Activated T-helper 1 cell treated with anti-CD3 and anti-CD28 coated beads, Interleukin-2, amount 50 U/mL, for 16 hours (primary cell): Measurements from ENCODE around the gene HSF4.

Experiments
- DNase-seq, 2 donors: peaks; one replicate each; pipeline ENCODE4 v3.0.0-alpha.2; 2020; ENCODE audit warnings: low read depth in 1 of 2, low spot score in 1 of 2

The HSF4 gene

DNA sequence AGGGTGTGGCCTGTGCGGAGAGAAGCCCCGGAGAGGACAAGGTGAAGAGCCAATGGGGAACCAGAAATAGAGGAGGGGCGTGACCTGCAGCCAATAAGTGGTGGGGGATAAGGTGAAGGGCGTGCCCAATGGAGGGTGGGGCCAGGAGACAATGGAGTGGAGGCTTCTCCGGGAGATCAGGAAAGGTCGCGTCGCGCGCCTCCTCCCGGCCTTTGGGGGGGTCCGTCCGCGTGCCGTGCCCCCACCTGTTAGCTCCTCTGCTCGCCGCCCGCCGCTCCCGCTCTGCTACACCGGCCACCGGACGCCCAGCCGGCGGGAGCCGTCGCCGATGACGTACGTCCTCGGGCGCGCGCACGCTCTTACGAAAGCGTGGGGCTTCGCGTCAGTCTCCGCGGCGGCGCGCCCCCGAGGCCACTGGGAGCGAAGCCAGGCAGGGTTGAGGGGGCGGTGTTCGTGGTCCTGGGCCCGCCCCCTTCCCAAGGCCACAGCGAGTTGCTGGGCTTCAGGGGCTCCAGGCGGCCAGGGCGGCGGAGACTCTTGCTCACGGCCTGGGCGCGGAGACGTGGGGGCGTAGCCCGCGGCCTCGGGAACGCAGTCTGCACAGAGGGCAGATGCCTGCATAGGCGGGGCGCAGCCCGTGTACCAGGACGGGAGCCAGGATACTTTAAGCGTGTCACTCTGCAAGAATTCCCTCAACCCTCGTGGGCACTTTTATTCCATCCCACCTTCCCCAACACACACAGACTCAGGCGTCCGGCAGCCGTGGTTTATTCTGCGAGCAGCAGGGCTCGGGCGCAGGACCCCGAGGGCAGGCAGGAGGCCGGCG lies 19.3 kb downstream of the HSF4 start, which contains the start of gene MATCAP1:
Gene MATCAP1 (minus strand): TSS at position 337 of the 826 bp plus-strand sequence. CDS start 3,353 bp downstream, outside the sequence.
- DNase-seq, result peak; percentile 75 to 86

DNA sequence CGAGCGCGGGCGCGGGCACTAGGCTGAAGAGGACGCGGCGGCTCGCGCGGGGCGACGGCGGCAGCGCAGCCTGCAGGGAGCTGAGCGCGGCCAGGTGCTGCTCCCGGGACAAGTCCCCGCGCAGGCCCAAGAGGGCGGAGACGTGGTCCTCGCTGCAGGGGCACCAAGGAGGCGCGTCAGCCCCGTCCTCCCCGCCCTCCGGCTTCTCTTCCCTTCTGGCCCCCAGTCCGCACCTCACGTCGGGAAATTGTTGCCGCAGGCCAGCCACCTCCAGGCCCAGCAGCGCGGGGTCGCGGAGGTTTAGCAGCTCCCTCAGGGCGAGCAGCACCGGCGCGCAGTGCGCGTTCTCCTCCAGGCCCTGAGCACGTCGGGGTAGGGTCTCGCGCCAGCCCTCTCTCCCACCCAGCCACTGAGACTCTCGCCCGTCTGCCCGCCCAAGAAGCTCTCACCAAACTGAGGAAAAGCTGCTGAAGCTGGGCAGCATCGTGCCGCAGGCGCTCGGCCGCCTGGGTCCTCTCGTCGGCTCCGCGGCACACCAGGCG lies 20.0 kb downstream of the HSF4 start:
- no peak for DNase-seq

DNA sequence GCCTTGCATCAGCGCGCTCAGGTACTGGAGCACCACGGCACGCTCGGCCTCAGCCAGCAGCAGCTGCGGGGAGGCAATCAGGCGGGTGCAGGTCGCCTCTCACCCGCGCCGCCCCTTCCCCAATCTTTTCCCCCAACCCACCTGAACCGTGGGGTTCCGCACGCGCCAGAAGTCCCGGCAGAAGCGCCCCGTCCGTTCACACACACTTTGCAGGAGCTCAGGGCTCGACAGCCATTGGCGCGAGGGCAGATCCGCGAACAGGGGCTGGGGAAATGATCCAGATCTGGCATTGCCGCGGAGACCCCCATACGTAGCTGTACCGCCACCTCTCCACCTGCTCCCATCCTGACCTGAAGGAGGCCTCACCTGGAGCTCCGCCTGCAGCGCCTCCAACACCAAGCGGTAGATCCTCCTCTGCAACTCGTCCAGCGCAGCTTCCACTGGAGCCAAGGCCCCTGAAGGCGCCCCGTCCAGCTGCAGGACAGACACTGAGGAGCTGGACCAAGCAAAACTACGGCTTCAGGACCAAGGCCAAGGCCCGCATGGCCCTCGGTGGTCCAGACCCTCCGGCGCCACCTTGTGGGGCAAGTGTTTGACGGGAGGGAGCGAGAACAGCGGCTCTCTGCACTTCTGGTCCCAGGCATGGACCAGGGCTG lies 20.6 kb downstream of the HSF4 start:
- DNase-seq, result peak; percentile 73

DNA sequence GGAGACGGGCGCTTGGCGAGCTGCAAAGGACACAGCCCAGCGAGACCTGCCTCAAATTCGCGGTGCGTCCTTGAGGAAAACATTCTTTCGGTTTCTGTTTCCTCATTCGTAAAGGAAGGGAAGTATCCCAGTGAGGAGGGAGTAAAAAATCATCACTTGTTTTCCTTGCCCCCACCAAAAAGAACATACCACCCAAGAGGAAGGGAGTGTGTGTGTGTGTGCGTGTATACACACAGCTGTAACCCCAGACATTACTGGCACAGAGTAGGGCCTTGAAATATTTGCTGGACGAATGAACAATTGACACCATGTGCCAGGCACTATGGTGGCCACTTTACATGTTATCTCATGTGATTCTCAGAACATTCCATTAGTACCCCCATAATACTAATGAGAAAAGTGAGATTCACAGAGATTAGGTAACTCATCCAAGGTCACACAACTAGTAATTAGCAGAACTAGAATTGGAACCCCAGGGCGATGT lies 21.1 kb downstream of the HSF4 start:
- no peak for DNase-seq

DNA sequence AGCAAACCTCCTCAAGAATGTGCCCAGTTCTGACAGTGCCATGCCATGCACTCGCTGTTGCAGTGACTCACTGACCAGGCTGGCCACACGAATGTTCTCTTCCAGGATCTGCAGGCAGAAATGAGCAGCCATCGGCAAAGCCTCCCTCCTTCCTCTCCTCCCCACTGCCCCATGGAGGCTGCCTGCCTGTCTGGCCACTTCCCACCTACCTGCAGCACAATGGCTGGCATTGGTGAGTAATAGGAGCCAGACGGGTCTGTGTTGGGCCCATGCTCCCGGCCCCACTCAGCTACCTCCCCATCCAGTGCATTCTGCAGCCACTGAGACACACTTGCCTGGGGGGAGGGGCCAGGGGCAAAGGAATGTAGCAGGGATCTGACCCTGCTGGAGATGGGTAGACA lies 22.0 kb downstream of the HSF4 start:
- no peak for DNase-seq

DNA sequence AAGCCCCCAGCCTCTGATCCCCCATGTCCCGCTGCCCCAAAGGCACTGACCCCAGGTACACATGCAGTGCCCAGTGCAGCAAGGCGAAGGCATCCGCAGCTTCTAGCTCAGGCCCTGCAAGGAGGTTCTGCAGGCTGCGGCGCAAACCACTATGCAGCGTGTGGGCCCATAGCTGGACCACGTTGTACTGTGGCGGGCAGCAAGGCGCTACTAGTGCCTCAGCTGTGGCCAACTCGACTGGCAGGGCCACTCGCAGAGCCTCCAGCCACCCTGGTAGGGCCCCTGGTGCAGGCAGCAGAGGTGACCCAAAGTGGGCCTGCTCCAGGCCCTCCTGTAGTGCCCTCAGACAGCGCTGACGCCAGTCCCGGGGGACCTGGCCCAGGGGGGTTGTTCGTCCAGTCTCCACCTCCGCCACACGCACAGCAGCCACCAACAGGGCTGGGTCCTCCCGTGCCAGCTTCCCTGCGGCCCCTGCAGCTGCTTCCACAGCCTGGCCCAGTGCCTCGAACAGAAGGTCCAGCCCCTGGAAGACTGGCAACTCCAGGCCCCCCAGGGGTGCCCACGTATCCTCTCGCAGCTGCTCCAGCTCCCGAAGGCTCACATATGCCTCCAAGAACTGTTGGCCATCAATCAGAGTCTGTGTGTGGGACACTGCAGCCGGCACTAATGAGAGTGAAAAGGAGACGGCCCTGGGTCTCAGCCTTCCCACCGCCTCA lies 22.8 kb downstream of the HSF4 start:
- DNase-seq, result no peak

DNA sequence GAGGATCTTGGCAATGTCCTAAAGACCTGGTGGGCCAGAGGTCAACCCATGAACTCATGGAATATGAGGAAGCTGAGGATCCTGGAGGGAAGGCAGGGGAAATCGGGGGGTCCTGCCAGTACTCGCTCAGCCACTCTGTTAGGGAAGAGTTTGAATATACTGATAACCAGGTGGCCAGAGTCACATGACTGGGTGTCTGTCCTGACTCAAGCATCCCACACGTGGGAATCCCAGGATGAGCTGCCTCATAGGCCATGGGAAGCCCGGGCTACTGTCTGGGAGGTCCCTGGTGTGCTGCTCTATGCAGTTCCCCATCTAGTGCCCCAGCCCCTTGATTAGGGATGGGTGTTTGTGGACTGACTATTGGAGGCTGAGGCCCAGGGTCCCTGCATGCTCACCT lies 23.8 kb downstream of the HSF4 start:
- DNase-seq, result no peak

DNA sequence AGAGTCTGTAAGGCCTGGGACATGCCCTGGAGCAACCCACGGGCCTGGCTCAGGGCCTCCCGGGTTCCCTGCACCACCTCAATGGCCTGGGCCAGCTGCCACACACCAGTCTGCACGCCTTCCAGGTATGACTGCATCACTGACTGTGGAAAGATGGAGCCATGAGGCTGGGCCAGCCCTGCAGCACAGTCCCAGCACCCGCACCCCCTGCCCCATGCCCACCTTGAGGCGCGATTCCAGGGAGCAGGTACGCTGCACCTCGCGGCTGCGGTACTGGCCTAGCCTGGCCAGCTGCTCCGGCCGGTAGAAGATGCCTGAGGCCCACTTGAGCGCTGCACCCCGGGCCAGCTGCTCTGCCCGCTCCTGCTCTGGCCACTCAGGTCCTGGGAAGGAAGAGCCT lies 24.3 kb downstream of the HSF4 start:
- no peak for DNase-seq

DNA sequence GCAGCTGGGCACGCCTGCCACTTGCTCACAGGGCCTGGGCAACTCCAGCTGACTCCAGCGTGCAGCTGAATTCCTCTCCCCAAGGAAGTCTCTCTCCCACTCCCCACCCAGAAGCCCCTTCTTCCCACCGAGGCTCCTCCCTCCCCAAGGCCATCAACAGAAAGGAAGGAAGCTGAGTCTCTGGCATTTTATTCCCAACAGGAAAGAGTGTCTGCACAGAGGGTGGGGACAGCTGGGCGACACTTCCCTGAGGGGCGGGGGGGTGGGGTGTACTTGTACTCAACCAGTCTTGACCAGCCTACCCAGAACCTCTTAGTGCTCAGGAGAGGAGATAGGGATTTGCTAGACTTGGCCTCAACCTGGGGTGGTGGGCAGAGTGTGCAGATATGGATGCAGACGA lies 25.5 kb downstream of the HSF4 start, which contains the start of gene EXOC3L1:
Gene EXOC3L1 (minus strand): TSS at position 96 of the 400 bp plus-strand sequence. CDS start 460 bp downstream, outside the sequence.
- no peak for DNase-seq

DNA sequence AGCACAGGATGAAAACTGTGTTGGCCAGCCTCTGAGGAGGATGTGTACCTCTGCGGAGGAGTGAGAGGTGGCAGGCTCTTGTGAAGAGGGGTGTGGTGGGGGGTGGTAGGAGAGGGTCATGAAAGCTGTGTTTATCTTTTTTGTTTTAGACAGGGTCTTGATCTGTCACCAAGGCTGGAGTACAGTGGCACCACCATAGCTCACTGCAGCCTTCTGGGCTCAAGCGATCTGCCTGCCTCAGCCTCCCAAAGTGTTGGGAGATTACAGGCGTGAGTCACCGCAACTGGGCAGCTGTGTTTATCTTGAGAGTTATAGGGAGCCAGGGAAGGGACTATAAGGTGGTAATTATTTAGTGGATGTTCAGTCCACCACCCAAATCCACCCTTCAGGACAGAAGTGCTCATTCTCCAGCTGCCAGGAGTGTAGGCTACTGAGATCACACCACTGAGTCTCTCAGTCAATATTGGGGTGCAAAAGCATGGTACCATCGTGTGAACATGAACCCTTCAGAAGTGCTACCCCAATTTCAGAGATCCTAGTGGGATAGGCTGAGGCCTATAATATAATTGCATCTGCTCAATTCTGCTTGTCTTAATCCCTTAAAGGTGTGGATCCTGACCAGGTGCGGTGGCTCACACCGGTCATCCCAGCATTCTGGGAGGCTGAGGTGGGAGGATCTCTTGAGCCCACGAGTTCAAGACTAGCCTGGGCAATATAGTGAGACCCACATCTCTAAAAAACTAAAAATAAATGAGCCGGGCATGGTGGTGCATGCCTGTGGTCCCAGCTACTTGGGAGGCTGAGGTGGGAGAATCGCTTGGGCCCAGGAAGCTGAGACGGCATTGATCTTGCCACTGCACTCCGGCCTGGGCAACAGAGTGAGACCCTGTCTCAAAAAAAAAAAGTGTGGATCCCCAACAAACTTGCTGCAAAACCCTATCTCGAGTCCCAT lies 26.2 kb downstream of the HSF4 start:
- DNase-seq, result no peak

DNA sequence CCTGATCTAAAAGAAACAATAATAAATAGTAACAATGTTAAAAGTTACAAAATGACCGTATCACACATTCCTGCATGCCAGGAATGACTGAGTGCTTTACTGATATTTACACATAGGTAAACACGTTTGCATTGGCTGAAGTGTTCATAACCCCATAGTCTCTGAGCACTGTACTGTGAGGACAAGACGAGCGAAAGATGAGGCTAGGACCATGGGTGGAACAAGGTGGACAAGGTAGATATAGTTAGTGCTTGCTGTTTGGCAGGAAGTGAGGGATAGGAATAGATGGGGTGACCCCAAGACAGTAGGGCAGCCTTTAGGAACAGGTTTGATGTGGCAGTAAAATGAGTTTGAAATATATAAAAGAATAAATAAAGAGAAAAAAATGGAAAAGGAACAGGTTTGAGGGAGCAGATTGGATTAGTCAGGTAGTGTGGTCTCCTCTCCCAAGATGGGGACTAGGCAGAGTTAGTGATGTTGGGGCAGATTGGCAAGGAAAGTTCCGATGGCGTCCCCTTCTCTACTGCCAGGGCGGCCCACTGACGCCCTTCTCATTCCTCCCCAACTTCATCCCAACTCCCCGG lies 27.0 kb downstream of the HSF4 start:
- DNase-seq, result no peak

DNA sequence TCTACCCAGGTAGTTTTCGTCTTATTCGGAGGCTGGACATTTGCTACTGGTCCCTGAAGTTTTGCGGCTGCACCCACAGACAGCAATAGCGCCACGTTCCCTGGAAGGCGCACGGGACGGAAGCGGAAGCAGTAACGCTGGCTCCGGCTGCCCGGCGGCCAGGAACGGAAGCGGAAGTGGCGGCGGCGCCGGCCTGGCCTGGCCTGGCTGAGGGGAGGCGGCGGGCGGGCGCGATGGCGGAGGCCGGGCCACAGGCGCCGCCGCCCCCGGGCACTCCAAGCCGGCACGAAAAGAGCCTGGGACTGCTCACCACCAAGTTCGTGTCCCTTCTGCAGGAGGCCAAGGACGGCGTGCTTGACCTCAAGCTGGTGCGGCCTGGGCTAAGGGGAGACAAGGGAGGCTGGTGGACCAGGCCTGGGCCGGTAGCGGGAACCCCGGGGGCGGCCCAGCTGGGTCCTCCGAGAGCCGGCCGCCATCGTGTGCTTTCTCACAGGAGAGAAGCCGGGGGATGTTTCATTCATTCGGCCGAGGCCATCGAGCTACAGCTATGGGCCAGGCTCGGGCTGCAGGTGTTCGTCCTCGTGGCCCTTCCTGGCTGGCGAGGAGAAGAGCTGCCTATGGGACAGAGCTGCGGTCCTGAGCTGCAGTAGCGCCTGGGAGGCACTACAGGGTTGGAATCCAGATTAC lies 27.6 kb downstream of the HSF4 start, which contains the start of gene E2F4:
Gene E2F4 (plus strand): TSS at position 161 of the 687 bp plus-strand sequence. CDS start 73 bp downstream, at position 234.
- peak; percentile 70 to 79 for DNase-seq

DNA sequence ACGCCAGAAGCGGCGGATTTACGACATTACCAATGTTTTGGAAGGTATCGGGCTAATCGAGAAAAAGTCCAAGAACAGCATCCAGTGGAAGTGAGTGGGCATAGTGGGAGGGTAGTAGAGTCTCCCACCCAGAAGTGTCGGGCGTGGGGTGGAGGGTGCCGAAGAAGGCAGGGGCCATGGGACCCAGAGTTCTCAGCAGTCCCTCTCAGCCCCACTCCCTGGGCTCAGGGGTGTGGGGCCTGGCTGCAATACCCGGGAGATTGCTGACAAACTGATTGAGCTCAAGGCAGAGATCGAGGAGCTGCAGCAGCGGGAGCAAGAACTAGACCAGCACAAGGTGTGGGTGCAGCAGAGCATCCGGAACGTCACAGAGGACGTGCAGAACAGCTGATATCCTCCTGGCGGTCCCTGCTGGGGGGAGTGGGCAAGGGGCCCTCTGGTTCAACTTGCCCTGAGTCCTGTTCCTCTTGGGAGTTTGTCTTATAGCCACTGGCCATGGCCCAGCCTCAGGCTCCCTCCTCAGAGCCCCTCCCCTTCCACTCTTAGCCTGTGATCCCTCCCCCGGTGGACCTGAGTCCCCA lies 28.3 kb downstream of the HSF4 start:
- DNase-seq, result no peak

DNA sequence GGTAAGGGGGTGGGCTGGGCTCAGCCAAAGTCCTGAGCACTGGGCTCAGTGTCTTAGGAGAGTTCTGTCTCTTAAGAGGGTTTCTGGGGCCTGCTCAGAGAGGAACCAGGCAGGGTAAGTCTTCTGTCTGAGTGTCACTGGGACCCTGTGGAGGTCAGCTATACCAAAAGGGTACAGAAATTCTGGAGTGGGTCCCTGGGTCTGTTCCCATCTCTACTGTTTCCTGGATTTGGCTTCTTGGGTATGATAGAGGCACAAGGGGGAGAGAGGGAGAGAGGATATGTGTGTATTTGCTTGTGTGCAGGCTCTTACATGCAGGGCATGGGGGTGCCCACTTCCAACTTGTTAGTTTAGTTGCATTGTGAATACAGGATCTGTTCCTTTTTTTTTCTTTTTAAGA lies 29.0 kb downstream of the HSF4 start:
- no peak for DNase-seq

DNA sequence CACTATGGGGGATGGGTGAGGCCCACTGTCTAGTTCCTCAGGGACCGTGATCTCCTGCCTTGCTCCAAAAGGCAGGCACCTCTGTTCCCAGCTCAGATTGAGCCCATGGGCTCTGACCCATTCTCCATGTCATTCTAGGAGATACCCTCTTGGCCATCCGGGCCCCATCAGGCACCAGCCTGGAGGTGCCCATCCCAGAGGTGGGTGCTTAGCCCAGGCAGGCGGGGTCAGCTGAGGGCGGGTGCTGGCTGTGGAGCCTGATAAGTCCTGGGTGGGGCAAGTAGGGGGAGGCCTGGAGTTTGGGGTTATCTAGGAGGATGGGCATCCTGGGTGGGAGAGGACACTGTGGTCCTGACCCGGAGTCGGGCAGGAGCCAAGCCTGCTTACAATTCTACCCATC lies 29.7 kb downstream of the HSF4 start:
- DNase-seq, result no peak

DNA sequence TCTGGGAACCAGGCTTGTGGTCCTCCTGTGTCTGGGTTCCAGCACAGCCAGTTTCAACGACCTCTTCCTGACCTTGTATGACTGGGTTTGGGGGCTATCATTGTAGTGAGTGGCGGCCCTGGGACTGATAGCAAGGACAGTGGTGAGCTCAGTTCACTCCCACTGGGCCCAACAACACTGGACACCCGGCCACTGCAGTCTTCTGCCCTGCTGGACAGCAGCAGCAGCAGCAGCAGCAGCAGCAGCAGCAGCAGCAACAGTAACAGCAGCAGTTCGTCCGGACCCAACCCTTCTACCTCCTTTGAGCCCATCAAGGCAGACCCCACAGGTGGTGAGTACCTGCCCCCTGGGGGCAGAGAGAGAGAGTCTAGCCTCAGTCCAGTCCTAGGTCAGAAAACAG lies 31.1 kb downstream of the HSF4 start:
- no peak for DNase-seq

DNA sequence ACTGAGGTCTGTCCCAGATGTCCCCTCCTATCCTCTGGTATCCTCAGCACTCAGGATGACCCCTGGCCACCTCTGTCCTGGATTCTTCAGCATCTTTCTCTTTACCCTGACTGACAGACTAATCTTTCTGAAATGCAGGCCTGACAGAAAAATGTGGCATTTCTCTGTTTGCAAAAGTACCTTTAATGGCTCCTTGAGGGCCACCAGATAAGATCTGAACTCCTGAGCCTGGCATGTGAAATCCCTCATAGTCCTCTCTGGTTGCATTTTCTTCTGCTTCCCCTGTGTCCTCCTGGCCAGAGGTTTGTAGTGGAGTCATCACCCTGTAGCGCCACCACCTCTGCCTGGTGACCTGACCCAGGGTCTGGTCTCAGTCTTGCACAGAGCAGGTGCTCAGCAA lies 32.3 kb downstream of the HSF4 start:
- DNase-seq, result no peak

DNA sequence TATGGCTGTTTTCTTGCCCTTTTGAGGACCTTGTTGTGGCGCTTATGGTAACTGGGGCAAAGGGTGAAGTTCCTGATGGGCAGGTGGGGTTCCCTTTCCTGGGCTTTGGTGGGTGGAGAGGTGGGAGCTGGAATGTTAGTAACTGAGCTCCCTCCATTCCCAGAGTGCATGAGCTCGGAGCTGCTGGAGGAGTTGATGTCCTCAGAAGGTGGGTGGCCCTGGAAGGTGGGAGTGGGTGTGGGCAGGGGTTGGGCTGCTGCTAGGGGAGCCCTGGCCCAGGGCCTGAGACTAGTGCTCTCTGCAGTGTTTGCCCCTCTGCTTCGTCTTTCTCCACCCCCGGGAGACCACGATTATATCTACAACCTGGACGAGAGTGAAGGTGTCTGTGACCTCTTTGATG lies 33.2 kb downstream of the HSF4 start:
- DNase-seq, result no peak

DNA sequence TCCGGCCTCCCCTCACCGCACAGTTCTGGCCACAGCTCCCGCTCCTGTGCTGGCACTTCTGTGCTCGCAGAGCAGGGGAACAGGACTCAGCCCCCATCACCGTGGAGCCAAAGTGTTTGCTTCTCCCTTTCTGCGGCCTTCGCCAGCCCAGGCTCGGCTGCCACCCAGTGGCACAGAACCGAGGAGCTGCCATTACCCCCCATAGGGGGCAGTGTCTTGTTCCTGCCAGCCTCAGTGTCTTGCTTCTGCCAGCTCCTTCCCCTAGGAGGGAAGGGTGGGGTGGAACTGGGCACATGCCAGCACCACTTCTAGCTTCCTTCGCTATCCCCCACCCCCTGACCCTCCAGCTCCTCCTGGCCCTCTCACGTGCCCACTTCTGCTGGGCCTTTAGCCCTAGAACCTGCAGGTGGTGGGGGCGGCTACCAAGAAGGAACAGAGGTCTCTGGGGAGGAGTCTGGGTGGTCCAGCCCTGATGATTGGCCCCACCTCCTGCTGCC lies 33.7 kb downstream of the HSF4 start:
- DNase-seq, result no peak
